Right lobe of liver (tissue), 4 donors: ENCODE data around the gene AHR.

Experiments used
- CTCF ChIP-seq, 4 donors: fragments of 200-600 bp in 3 of 4; fragments of 450-650 bp in 1 of 4; IDR thresholded peaks; one replicate each; pipeline versions ENCODE4 v1.5.1 to v1.8.0; 2016 to 2022; ENCODE audit warnings: antibody characterized with exemption in 4 of 4, mild to moderate bottlenecking in 2 of 4
- POLR2A ChIP-seq: fragments of 450-650 bp; IDR thresholded peaks from one replicate; pipeline ENCODE4 v1.6.1; 2017; ENCODE audit warnings: antibody characterized with exemption, mild to moderate bottlenecking
- donor health status: DM: no; HTN: no; CAD: no.
- donor health status: DM: no; HTN: no; CAD: no.
- donor health status: DM: no; HTN: yes; CAD: no.

GRCh38 chr7:17374157-17374556 lies 75.7 kb downstream of the AHR start:
- no peak for TF ChIP-seq CTCF (IDR thresholded peaks at IDR 0.05)
- TF ChIP-seq POLR2A, result no peak
